Mucosa of rectum (tissue), 2 donors: Measurements from ENCODE around the gene RPS14.
A peak's percentile ranks its signal among the peaks of the same experiment; 100 is the strongest.
"Not testable (repeated sequence)": the region's sequence is repeated elsewhere in the genome, so short reads cannot be mapped to it uniquely, and the experiment has no call there.

Experiments used
- H3K27ac ChIP-seq, 2 donors: one replicate each; pipeline ENCODE4 v1.7.0; 2013; ENCODE audit warnings: inconsistent platforms in 2 of 2, low read depth in 2 of 2, low read length in 2 of 2
- H3K27me3 ChIP-seq, 2 donors: one replicate each; pipeline ENCODE4 v1.7.0; 2013; ENCODE audit warnings: low read length in 2 of 2; ENCODE audit not compliant: control insufficient read depth in 2 of 2, insufficient read depth in 2 of 2
- H3K36me3 ChIP-seq, 2 donors: one replicate each; pipeline ENCODE4 v1.7.0; 2013; ENCODE audit warnings: low read length in 2 of 2; ENCODE audit not compliant: control insufficient read depth in 2 of 2, insufficient read depth in 2 of 2
- H3K4me1 ChIP-seq, 2 donors: one replicate each; pipeline ENCODE4 v1.7.0; 2013; ENCODE audit warnings: low read length in 2 of 2, mild to moderate bottlenecking in 1 of 2; ENCODE audit not compliant: control insufficient read depth in 2 of 2, insufficient read depth in 2 of 2
- H3K4me3 ChIP-seq, 2 donors: one replicate each; pipeline ENCODE4 v1.7.0; 2013; ENCODE audit warnings: low read length in 2 of 2
- H3K9ac ChIP-seq, 2 donors: one replicate each; pipeline ENCODE4 v1.7.0; 2013; ENCODE audit warnings: low read length in 2 of 2, low read depth in 1 of 2, mild to moderate bottlenecking in 1 of 2
- H3K9me3 ChIP-seq, 2 donors: one replicate each; pipeline ENCODE4 v1.7.0; 2013; ENCODE audit warnings: low read length in 2 of 2; ENCODE audit not compliant: control insufficient read depth in 2 of 2
- donor health status: healthy.
- donor health status: Normal muscosa, but diverticular disease.

Gene RPS14

DNA sequence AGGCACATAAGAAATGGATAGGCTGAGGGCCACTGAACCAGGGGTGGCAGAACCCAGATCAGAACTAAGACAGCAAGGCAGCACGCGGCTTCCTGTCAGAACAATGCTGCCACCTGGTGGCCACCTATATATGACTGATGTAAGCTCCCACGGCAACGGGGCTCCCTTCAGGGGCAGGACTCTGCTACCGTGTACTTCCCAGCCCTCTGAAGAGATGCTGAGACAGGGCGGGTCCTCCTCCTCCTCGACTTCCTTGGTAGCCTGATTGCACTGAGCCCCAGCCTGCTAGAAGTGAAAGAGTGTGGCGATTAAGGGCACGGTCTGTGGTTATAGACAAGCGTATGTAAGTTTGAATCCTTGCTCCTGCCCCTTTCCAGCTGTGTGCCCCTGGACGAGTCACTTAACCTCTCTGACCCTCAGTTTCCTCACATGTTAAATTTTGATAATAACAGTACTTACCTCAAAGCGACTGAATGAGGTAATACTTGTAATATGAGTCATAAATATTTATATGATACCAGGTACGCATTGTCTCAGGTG is 13.3 kb downstream of the RPS14 start:
- Histone ChIP-seq H3K27me3 (no peaks in the 10 kb centered on the region), H3K36me3 (peaks cover 0 to 3% of the 10 kb centered on the region in 2 donors), H3K27ac (no peak overlapping the region), H3K9ac (peak overlapping the region in 1 of 2 donors; percentile 36), H3K9me3 (no peaks in the 10 kb centered on the region), H3K4me3 (no peak overlapping the region), H3K4me1 (peaks cover 0 to 2% of the 10 kb centered on the region in 2 donors)

DNA sequence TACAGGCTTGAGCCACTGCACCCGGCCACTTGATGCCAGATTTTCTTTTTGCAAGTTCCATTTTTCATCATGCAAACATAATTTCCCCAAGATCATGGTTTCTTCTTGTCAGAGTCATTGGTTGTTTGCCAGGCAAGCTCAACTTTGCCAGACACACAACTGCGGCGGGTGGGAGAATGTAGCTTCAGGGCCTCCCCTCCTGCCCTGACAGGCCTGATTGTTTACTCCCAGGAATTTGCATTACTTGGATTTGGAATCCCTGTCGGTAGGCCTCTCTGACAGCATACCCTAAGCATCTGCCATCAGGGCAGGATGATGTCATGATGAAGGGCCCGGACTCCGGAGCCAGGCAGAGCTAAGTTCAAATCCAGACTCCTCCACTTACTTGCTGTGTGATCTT is 15.1 kb downstream of the RPS14 start:
- no peaks in the 10 kb centered on the region for H3K27me3 ChIP-seq
- no peaks in the 10 kb centered on the region for H3K9me3 ChIP-seq
- no peaks in the 10 kb centered on the region for H3K36me3 ChIP-seq
- no peak overlapping the region for H3K4me3 ChIP-seq
- peaks cover 0 to 2% of the 10 kb centered on the region in 2 donors for H3K4me1 ChIP-seq
- no peak overlapping the region for H3K27ac ChIP-seq
- no peak overlapping the region for H3K9ac ChIP-seq

DNA sequence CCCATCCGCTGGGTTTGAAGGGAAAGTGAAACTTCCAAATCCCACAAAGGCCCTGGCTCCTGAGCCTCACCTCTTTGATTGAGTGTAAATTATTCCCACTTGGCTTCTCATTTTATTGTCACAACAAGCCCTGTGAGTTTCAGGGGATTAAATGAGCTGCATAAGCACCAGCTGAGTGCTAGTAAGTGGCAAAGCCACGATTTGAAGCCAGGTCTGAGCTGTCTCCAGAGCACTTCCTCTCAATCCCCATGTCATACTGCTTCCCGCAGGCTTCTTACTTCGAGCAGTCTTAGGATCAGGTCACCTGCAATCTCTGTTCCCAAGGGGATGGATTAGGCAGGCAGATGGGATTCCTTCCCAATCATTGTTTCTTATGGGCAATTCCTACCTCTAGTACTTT is 18.0 kb downstream of the RPS14 start:
- H3K4me1 ChIP-seq, result peaks cover 8 to 17% of the 10 kb centered on the region in 2 donors
- H3K4me3 ChIP-seq, result no peak overlapping the region
- no peaks in the 10 kb centered on the region for H3K27me3 ChIP-seq
- no peaks in the 10 kb centered on the region for H3K36me3 ChIP-seq
- no peaks in the 10 kb centered on the region for H3K9me3 ChIP-seq
- no peak overlapping the region for H3K9ac ChIP-seq
- H3K27ac ChIP-seq, result no peak overlapping the region

DNA sequence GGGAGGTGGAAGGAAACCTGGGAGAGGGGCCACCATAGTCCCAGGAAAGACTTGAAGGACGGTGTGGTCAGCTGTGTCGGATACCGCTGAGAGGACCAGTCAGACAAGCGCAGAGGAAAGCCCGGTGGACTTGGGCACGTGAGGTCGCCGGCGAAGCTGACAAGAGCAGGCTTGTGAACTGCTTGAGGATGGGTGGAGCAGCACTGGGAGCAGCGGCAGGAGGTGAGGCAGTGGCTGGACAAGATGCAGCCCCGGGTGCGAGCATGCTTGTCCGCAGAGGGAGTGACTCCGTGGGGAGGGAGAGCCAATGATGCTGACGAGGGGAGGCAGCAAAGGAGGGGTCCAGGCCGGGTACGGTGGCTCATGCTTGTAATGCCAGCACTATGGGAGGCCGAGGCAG is 18.5 kb downstream of the RPS14 start:
- no peak overlapping the region for H3K27ac ChIP-seq
- H3K27me3 ChIP-seq, result no peaks in the 10 kb centered on the region
- no peak overlapping the region for H3K9ac ChIP-seq
- peaks cover 8 to 15% of the 10 kb centered on the region in 2 donors for H3K4me1 ChIP-seq
- no peaks in the 10 kb centered on the region for H3K36me3 ChIP-seq
- H3K4me3 ChIP-seq, result no peak overlapping the region
- H3K9me3 ChIP-seq, result no peaks in the 10 kb centered on the region

DNA sequence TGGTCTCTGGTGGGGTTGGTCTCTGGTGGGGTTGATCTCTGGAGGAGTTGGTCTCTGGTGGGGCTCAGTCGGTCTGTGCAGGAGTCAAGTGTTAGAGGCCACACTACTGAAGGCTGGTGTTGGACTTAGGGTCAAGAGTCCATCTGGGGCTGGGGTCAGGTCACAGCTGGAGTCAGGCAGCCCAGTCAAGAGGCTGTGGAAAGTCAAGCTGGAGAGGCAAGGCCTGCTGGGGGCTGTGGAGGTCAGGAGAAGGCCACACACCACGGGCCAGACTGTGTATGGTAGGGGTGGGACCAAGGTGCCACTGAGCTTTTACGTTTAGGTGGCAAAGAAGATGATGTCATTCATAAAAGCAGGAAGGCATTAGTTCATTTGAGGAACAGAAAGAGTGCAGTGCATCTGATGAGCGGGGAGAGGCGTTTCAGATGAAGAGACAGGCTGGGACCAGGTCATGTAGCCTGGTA is 20.1 kb downstream of the RPS14 start:
- Histone ChIP-seq H3K4me3 (no peak overlapping the region), H3K9ac (no peak overlapping the region), H3K36me3 (no peaks in the 10 kb centered on the region), H3K9me3 (no peaks in the 10 kb centered on the region), H3K27me3 (no peaks in the 10 kb centered on the region), H3K27ac (peak overlapping the region in 1 of 2 donors; percentile 82), H3K4me1 (peaks cover 8 to 15% of the 10 kb centered on the region in 2 donors)

DNA sequence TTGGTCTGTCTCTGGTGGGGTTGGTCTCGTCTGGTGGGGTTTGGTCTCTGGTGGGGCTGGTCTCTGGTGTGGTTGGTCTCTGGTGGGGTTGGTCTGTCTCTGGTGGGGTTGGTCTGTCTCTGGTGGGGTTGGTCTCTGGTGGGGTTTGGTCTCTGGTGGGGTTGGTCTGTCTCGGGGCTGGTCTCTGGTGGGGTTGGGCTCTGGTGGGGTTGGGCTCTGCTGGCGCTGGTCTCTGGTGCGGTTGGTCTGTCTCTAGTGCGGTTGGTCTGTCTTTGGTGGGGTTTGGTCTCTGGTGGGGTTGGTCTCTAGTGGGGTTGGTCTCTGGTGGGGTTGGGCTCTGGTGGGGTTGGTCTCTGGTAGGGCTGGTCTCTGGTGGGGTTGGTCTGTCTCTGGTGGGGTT is 20.6 kb downstream of the RPS14 start:
- H3K36me3 ChIP-seq, result no peaks in the 10 kb centered on the region
- H3K9ac ChIP-seq, result no peak overlapping the region
- no peaks in the 10 kb centered on the region for H3K9me3 ChIP-seq
- H3K27me3 ChIP-seq, result no peaks in the 10 kb centered on the region
- peak overlapping the region in 1 of 2 donors; percentile 34 for H3K4me3 ChIP-seq
- peak overlapping the region; percentile 48 to 82 for H3K27ac ChIP-seq
- peaks cover 8 to 15% of the 10 kb centered on the region in 2 donors for H3K4me1 ChIP-seq

DNA sequence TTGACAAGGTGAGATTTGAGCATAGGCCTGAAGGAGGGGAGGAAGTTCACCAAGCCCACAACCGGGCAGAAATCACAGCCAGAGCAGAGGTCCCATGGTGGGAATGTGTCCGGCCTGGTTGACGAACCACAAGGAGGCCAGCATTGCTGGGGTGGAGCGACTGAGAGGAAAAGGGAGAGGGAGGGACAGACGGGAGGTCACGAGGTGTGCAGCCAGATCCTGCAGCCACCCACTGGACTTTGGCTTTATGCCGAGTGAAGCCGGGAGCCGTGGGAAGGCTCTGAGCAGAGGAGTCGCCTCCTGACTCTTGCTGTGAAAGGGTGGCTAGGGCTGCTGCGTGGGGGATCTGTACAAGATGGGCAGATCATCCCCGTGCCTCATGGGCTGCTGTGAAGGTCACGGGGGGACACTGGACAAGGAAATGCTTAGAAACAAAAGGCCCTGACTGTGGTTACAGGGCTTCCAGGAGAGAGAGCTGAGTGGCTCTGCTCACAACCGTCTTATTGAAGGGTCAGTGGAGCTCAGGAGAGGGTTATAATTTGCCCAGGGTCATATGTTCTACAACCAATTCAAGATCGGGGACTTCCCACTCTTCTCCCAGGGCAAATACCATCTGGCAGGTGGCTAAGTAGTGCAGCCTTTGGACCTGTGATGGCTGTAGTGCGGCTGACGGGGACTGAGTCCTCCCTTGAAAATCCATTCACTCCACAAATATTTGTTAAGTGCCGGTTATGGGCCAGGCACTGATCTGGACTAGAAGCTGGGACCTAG is 21.2 kb downstream of the RPS14 start:
- no peaks in the 10 kb centered on the region for H3K27me3 ChIP-seq
- H3K9ac ChIP-seq, result peak overlapping the region in 1 of 2 donors; percentile 59
- H3K36me3 ChIP-seq, result no peaks in the 10 kb centered on the region
- peaks cover 8 to 15% of the 10 kb centered on the region in 2 donors for H3K4me1 ChIP-seq
- H3K27ac ChIP-seq, result peak overlapping the region; percentile 48 to 82
- H3K9me3 ChIP-seq, result no peaks in the 10 kb centered on the region
- H3K4me3 ChIP-seq, result peak overlapping the region; percentile 7 to 34

DNA sequence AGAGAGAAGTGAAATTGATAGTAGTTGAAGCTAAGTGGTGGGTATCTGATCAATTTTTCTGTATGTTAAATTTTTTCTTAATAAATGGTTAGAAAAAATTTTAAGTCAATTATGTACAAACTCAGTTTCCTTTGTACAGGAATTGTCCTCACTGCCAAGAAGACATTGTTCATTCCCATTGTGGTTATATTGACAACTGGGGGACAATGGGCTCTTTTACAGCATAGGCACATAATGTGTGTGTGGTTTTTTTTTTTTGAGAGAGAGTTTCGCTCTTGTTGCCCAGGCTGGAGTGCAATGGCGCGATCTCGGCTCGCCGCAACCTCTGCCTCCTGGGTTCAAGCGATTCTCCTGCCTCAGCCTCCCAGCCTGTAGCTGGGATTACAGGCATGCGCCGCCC is 23.4 kb downstream of the RPS14 start:
- H3K27me3 ChIP-seq, H3K27ac ChIP-seq, H3K9ac ChIP-seq, H3K4me3 ChIP-seq, H3K9me3 ChIP-seq, H3K36me3 ChIP-seq: not testable (repeated sequence)
- peaks cover 8 to 15% of the 10 kb centered on the region in 2 donors for H3K4me1 ChIP-seq

DNA sequence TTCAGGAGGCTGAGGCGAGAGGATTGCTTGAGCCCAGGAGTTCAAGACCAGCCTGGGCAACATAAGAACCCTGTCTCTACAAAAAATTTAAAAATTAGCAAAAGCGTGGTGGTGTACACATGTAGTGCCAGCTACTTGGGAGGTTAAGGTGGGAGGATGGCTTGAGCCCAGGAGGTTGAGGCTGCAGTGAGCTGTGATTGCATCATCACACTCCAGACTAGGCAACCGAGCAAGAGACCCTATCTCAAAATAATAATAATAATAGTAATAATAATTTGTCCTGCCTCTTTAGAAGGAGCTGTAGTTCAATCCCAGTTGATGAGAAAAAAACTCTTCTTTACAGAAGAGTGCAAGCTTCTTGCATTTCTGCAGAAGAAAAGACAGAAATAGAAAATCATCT is 26.8 kb downstream of the RPS14 start:
- no peaks in the 10 kb centered on the region for H3K9me3 ChIP-seq
- H3K27me3 ChIP-seq, result no peaks in the 10 kb centered on the region
- no peak overlapping the region for H3K9ac ChIP-seq
- peaks cover 0 to under 1% of the 10 kb centered on the region in 2 donors for H3K4me1 ChIP-seq
- H3K36me3 ChIP-seq, result no peaks in the 10 kb centered on the region
- H3K4me3 ChIP-seq, result no peak overlapping the region
- no peak overlapping the region for H3K27ac ChIP-seq

DNA sequence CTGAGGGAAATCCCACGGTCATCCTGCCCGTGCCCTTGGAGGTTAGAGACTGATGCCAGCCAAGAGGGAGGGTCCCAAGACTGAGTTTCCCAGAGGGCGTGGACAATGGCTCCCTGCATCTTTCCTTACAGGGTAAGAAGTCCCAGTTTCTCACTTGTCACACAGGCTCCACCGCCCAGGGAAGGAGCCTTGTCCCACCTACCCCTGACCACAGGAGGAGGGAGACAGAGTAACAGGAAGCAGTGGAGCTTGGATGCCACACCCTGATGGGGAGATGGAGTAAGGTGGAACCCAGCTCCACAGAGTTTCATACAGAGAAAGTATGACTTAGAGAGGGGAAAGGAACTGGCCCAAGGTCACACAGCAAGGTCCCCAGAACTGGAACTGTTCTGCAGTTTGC is 27.5 kb downstream of the RPS14 start:
- no peak overlapping the region for H3K4me3 ChIP-seq
- H3K4me1 ChIP-seq, result no peaks in the 10 kb centered on the region
- no peaks in the 10 kb centered on the region for H3K36me3 ChIP-seq
- no peak overlapping the region for H3K9ac ChIP-seq
- H3K27ac ChIP-seq, result no peak overlapping the region
- no peaks in the 10 kb centered on the region for H3K9me3 ChIP-seq
- H3K27me3 ChIP-seq, result no peaks in the 10 kb centered on the region
